Dedifferentiated amniotic fluid mesenchymal stem cell (primary cell): ENCODE data around the gene TRMT10C.
A peak's percentile ranks its signal among the peaks of the same experiment; 100 is the strongest.
"Not testable (repeated sequence)": the region's sequence is repeated elsewhere in the genome, so short reads cannot be mapped to it uniquely, and the experiment has no call there.

Source experiments
- DNase-seq: peaks from one replicate; pipeline ENCODE4 v3.0.0-alpha.2; 2016; ENCODE audit errors: extremely low spot score

TRMT10C gene

GRCh38 chr3:101561630-101562328 is at the start of gene TRMT10C:
TSS of gene TRMT10C (plus strand) at chr3:101561868. CDS start at chr3:101564782, 2,914 bp downstream.
- DNase-seq, result peak; percentile 93

GRCh38 chr3:101512396-101512645 is 49.3 kb upstream of the TRMT10C start:
- DNase-seq, result no peak

DNA sequence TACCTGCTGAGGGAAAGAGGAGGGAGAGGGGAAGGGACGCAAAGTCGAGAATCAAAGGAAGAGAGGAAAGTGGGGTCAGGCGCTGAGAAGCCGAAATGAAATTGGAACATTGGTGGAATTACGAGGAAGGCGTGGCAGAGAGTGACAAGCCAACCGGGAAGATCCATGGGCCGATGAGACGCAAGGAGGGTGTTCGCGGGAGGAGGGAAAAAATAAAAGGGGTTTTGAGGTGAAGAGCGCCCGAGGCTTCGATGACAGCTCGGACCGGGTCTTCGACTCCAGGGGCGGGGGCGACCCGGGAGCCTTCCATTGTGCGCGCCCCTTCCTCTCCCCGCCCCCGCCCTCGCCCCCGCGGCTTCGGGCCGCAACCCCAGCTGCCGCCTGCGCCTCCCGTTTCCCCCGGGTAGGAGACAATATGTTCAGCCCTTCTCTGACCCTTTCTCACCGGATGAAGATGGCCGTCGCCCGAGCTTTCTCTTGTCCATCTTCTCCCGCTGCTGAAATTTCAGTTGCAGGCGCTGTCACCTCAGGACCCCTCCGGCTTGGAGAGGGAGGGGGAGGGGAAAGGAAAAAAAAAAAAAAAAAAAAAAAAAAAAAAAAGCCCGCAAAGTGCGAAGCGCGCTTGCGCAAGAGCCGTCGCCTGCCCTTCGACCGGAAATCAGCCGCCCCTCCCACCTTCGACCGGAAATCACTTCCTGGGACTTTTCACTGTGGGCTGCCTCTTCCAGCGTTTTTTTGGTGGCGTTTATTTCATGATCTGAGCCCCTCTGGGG is 48.8 kb upstream of the TRMT10C start, which contains the start of gene SENP7:
Gene SENP7 (minus strand): TSS at position 567 of the 773 bp plus-strand sequence. CDS start 82 bp downstream, at position 485.
- DNase-seq, result peak; percentile 73

DNA sequence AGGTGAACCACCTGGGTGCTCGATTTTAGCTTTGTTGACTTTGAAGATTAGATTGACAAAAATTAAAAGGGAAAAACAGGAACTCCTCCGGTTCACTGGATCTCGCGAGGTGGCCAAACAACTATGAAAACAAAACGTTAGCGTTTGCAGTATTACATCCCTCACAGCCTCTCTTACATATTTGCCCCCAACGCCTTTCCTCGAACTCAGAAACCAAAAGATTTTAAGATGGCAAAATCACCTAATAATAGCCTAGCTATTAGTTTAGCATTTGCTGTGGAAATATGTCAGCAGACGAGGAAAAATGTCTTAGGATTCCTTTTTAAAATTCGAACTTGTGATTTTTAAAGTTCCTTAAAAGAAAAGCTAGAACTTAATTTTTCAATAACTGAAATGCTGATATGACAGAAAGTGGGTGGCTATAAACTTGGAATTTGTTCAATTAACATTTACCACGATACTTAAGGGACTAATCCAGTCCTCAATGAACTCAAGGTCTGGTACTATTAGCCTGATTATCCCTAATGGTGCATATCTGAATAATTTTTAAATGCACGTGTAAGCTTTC is 48.2 kb upstream of the TRMT10C start:
- DNase-seq, result peak; percentile 77

GRCh38 chr3:101518421-101518871 is 43.2 kb upstream of the TRMT10C start:
- DNase-seq, result no peak

DNA sequence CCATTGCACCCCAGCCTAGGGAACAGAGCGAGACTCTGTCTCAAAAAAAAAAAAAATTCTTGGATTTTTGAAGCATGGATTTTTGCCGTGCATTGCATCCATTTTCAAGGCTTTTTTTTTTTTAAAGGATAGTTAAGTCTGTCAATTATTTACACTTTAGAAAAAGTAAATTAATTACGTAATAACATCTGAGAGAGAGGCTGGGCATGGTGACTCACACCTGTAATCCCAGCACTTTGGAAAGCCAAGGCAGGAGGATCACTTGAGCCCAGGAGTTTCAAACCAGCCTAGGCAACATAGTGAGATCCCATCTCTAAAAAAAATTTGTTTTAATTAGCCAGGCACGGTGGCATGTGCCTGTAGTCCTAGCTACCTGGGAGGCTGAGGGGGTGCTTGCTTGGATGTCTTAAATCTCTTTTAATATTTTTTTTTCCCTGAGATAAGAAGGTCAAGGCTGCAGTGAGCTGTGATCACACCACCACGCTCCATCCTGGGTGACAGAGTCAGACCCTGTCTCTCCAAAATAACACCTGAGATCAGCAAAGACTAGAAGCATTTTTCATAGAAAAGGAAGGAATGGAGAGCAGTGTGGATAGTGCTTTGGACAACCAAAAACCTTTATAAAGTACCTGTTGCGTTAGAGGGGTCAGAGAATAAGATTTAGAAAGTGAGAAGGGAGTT is 41.8 kb upstream of the TRMT10C start:
- DNase-seq, result no peak

DNA sequence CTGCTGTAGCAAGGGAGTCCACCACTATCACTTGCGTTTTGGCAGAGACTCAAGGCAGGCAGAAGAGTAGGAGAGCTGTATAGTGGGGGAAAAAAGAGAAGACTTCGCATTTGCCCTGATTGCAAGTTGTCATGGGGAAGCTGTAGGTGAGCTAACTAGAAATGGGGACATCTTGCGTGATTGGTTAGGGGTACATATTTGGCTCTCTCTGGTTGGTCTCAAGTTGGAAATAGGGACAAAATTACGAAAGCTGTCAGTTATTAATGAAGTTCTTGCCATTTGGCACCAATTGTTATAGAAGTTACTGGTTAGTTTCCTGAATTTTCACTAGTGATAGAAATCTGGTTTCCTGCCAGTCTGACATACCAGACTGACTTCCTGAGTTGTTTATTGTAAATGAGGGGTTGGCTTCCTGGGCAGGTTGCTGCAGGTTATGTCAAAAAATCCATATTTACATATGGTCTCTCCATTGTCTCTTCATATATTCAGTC is 40.4 kb upstream of the TRMT10C start:
- DNase-seq, result no peak

- DNase-seq, result no peak
Measured at GRCh38 chr3:101527441-101527840, 34.2 kb upstream of the TRMT10C start.

DNA sequence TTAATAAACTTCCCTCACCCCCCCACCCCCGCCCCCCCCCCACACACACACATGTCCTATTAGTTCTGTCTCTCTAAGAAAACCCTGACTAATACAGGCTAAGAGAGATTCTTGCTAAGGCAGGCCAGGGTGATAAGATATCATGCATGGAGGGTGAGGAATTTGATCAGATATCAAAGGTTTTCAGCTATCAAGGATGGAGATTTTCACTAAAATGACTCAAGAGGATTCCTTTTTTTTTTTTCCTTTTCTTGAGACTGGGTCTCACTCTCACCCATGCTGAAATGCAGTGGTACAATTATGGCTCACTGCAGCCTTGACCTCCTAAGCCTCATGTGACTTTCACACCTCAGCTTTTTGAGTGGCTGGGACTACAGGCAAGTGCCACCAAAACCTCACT is 33.8 kb upstream of the TRMT10C start:
- DNase-seq, result no peak

DNA sequence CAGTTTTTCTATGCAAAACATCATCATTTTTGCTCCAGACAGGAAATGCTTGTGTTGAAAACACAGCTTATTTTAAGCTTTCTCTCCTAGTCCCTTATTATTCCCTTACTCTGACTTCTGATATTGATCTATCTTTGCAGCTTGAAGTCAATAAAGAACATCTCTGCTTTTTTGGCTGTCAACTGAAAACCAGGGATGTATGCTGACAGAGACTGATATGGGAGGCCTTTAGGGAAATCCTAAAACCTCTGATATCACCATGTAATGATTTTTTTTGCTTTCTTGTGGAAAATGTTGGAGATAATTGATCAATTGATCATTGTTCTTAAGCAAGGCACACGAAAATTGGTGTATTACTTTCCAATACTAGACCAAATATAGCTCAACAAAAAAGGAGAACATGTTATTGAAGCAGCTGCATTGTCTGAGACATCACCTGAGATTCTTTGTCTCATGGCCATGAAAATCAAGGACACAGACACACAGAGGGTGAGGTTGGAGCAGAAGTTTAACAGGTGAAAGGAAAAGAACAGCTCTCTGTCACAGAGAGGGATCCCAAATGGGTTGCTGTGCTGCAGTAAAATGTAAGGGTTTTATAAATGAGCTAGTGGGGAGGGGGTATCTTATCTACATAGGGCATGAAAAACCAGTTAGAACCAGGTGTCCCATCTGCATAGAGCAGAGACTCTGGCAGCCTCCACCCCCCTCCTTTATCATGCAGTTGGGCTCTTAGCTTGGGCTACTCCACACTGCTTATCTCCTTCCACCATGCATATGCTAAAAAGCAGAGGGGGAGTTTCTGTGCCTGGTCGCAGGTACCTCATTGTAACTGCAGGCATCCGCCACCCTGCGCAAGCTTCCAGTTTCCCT is 31.6 kb upstream of the TRMT10C start:
- DNase-seq, result no peak

DNA sequence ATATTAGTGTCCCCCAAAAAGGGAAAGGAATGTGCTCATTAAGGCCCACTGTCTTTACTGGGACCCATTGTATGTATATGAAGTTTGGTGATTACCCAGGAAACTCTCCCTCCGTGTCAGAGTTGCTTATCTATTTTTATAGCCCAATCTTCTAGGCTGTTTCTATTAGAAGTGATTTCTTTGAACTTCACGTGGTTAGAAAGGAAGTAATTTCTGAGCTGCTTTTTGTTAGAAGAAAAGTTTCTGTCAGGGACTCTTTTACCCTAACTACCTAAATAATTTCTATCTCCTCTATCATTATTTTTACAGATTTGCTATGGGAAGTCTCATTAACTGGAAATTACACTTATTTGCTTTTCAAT is 31.0 kb upstream of the TRMT10C start:
- no peak for DNase-seq

- no peak for DNase-seq
Measured at GRCh38 chr3:101531473-101532086, 30.1 kb upstream of the TRMT10C start.

DNA sequence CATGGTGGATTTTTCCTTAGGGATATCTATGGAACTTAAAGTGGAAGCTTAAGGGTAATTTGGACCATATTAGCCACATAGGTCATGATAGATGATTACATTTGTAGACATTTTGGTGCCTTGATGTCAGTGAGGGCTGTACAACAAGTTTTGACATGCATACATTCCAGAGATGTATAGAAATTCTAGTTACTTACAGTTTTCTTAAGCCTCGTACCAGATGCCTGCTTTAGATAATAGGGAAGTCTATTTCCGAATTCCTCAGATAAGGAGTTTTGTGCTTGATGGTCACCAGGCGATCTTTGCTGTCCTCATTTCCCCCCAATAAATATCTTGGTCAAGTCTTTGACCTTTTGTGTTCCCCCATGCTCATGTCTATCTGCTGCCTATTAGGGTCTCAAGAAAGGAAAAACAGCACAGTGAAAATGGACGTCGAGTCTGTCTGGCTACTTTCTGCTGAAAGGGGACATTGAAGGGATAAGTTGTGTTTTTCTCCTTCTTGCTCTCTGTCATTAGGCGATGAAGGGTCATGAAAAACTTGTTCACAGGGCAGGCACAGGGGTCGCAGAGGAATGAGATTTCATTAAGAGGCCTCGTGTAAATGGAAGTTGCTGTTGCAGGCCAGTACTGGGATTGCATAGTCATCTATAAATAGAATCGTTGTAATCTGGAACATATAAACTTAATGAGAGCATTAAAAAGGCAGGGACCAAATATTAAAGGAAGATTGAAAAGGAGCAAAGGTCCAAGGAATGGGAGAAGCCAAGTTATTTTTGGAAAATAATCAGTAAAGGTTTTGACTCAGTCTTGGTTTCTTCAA is 28.7 kb upstream of the TRMT10C start:
- no peak for DNase-seq

DNA sequence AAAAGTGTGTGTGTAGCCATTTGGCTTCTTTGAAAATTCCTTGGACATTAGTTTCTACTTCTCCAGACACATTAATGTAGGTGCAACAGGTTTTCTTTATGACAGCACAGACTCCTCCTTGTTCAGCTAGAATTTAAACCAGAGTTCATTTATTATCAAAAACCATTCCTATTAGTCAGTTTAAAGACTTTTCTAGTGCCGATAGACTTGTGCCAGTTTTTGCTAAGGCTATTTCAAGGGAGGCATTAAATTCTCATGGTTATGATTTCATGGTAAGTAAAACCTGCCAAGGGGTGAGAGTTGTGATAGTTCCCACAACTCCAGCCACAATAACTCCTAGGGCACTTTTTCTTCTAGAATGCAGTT is 28.1 kb upstream of the TRMT10C start:
- no peak for DNase-seq

GRCh38 chr3:101535221-101535620 is 26.4 kb upstream of the TRMT10C start:
- DNase-seq, result no peak

DNA sequence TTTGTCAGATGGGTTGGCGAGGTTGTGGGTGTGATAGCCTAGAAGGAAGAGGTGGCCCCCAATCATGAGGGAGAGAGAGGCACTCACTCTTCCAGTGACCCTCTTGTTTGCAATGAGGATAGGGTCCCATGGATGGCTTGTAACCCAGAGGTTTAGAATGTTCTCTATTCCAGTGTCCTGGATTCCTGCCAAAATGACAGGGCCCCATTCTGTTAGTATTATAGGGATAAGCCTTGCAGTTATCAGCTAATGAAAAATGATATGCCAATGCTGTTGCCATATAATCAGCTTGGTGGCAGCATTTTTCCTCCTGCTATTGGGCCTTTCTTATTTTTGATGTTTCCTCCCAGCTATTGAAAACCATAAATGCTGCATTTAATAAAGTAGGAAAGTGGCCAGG is 25.4 kb upstream of the TRMT10C start:
- no peak for DNase-seq

GRCh38 chr3:101536955-101537354 is 24.7 kb upstream of the TRMT10C start:
- not testable (repeated sequence) for DNase-seq

DNA sequence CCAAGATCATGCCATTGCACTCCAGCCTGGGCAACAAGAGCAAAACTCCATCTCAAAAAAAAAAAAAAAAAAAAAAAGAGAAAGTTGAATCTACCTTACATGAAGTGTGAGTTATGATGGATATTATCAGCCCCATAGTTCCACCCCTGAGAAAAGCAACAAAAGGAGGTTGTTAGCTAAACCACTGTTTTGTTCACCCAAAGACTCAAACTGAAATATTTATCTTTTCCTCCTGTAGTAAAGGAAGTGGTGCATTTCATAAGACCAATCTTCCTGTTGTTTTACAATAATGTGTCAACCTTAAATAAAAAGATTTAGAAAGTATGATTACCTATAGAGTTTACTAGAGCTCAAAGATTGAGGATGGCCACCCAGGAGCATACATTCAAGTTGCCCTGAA is 18.7 kb upstream of the TRMT10C start:
- DNase-seq, result no peak

- DNase-seq, result no peak
Measured at GRCh38 chr3:101544161-101544850, 17.4 kb upstream of the TRMT10C start.
